HCT116 (cell line): ENCODE results near the gene RPL35A. TPM values are rescaled to one million over a fixed set of nuclear protein-coding genes. Genes with fewer than 3 reads are reported as not detected.
A peak's percentile ranks its signal among the peaks of the same experiment; 100 is the strongest.

Experiments
- ATAC-seq: fragments of 200-7000 bp; cut with Tn5 transposase; 2 replicates; pipeline ENCODE4 v1.9.1; 2020; ENCODE audit warnings: mild to moderate bottlenecking, moderate library complexity
- BruUV-seq: library from RNA; stranded (reverse); fragments of 400-500 nt; replicated peaks from 2 replicates; lab custom pipeline; 2021; lab: Mats Ljungman, UMichigan
- CTCF ChIA-PET: fragments of 300-600 bp; sonication (Branson Sonifier 250); formaldehyde crosslinking; loops from one replicate; lab custom pipeline; 2021; ENCODE audit warnings: antibody characterized with exemption; lab: Charles Lee
- POLR2A ChIA-PET: fragments of 300-600, 350-600 bp; sonication (Branson Sonifier 250); formaldehyde crosslinking; loops from one replicate; lab custom pipeline; 2021; ENCODE audit warnings: antibody characterized with exemption; lab: Charles Lee
- RAD21 ChIA-PET, 2 experiments: fragments of 300-600 bp; sonication (Branson Sonifier 250); formaldehyde crosslinking; loops; one replicate each; lab custom pipeline; 2023; ENCODE audit warnings: low total read pairs in 2 of 2; ENCODE audit not compliant: uncharacterized antibody in 2 of 2, unreplicated experiment in 2 of 2, low non-redundant PET in 1 of 2; lab: Charles Lee
- DNase-seq: peaks from one replicate; pipeline ENCODE4 v3.0.0-alpha.2; 2010; ENCODE audit warnings: low read depth, low spot score
- H2AFZ ChIP-seq: fragments of 200-600 bp; shearing (Covaris generic), sonication (generic); 2 replicates; pipeline ENCODE4 v1.6.1; 2017; ENCODE audit warnings: low read depth, mixed run types, mixed read lengths, antibody characterized with exemption, low read length; ENCODE audit not compliant: poor library complexity, severe bottlenecking
- H3K27ac ChIP-seq: 2 replicates; pipeline ENCODE4 v1.5.1; 2012; ENCODE audit warnings: low read depth, low read length
- H3K27me3 ChIP-seq: fragments of 200-600 bp; sonication (generic); 2 replicates; pipeline ENCODE4 v1.6.1; 2016; ENCODE audit warnings: mixed run types, low read length, mixed read lengths; ENCODE audit not compliant: insufficient read depth
- H3K36me3 ChIP-seq, 2 experiments: fragments of 200-500 bp in 1 of 2; fragments of 200-600 bp in 1 of 2; sonication (Bioruptor generic) in 1 of 2; sonication (generic) in 1 of 2; 2 replicates each; pipeline versions ENCODE4 v1.5.1 to v1.6.1; 2014 to 2016; ENCODE audit warnings: low read length in 2 of 2, inconsistent platforms in 1 of 2, mixed read lengths in 1 of 2, mixed run types in 1 of 2; ENCODE audit not compliant: insufficient read depth in 2 of 2, control insufficient read depth in 1 of 2
- H3K4me1 ChIP-seq, 2 experiments: fragments of 200-600 bp in 1 of 2; sonication (generic) in 1 of 2; 2 replicates each; pipeline versions ENCODE4 v1.5.1 to v1.6.1; 2012 to 2017; ENCODE audit warnings: low read length in 2 of 2, inconsistent platforms in 1 of 2, mild to moderate bottlenecking in 1 of 2, mixed read lengths in 1 of 2, mixed run types in 1 of 2, moderate library complexity in 1 of 2; ENCODE audit not compliant: insufficient read depth in 2 of 2, control insufficient read depth in 1 of 2
- H3K4me2 ChIP-seq: fragments of 200-600 bp; sonication (generic); 2 replicates; pipeline ENCODE4 v1.6.1; 2017; ENCODE audit warnings: mixed run types, low read length, mixed read lengths
- H3K4me3 ChIP-seq, 2 experiments: fragments of 200-600 bp in 1 of 2; sonication (generic) in 1 of 2; replicated peaks in 1 of 2; 2 replicates each; pipeline ENCODE4 v1.5.1; 2011 to 2016; ENCODE audit warnings: low read length in 2 of 2, control low read depth in 1 of 2, low read depth in 1 of 2, mild to moderate bottlenecking in 1 of 2, mixed read lengths in 1 of 2, mixed run types in 1 of 2
- H3K79me2 ChIP-seq: fragments of 200-600 bp; sonication (generic); 2 replicates; pipeline ENCODE4 v1.6.1; 2017; ENCODE audit warnings: mild to moderate bottlenecking, mixed run types, low read length, moderate library complexity, mixed read lengths; ENCODE audit not compliant: insufficient read depth
- H3K9ac ChIP-seq: fragments of 200-600 bp; sonication (generic); 2 replicates; pipeline ENCODE4 v1.6.1; 2016; ENCODE audit warnings: low read length, mixed read lengths
- H3K9me2 ChIP-seq: fragments of 200-600 bp; sonication (generic), shearing (Covaris generic); 2 replicates; pipeline ENCODE4 v1.6.1; 2017; ENCODE audit warnings: mixed run types, mild to moderate bottlenecking, moderate library complexity; ENCODE audit not compliant: insufficient read depth
- H3K9me3 ChIP-seq, 2 experiments: fragments of 200-500 bp in 1 of 2; fragments of 200-600 bp in 1 of 2; sonication (Bioruptor generic) in 1 of 2; sonication (generic) in 1 of 2; 2 replicates each; pipeline ENCODE4 v1.6.1; 2014 to 2017; ENCODE audit warnings: low read length in 2 of 2, mixed read lengths in 2 of 2, inconsistent platforms in 1 of 2, low read depth in 1 of 2, mild to moderate bottlenecking in 1 of 2, mixed run types in 1 of 2, moderate library complexity in 1 of 2; ENCODE audit not compliant: control insufficient read depth in 1 of 2, insufficient read depth in 1 of 2
- H4K20me1 ChIP-seq: fragments of 200-600 bp; sonication (generic), shearing (Covaris generic); 2 replicates; pipeline ENCODE4 v1.6.1; 2017; ENCODE audit warnings: mixed run types, mild to moderate bottlenecking, moderate library complexity; ENCODE audit not compliant: insufficient read depth
- CEBPB ChIP-seq: IDR thresholded peaks from 2 replicates; pipeline ENCODE4 v1.6.1; 2012; ENCODE audit warnings: low read depth
- EGR1 ChIP-seq: IDR thresholded peaks from 2 replicates; pipeline ENCODE4 v1.6.1; 2012; ENCODE audit warnings: low read depth
- ELF1 ChIP-seq: IDR thresholded peaks from 2 replicates; pipeline ENCODE4 v1.6.1; 2012; ENCODE audit warnings: low read depth, borderline replicate concordance
- EZH2 ChIP-seq: fragments of 200-600 bp; sonication (generic); IDR thresholded peaks from 2 replicates; pipeline ENCODE4 v1.6.1; 2017; ENCODE audit warnings: antibody characterized with exemption, mixed run types
- EZH2phosphoT487 ChIP-seq: fragments of 200-600 bp; IDR thresholded peaks from 2 replicates; pipeline ENCODE4 v1.6.1; 2018; ENCODE audit warnings: antibody characterized with exemption, borderline replicate concordance
- FOSL1 ChIP-seq: IDR thresholded peaks from 2 replicates; pipeline ENCODE4 v1.6.1; 2012; ENCODE audit warnings: low read depth
- JUND ChIP-seq: IDR thresholded peaks from 2 replicates; pipeline ENCODE4 v1.6.1; 2012
- RAD21 ChIP-seq: IDR thresholded peaks from 2 replicates; pipeline ENCODE4 v1.6.1; 2012; ENCODE audit warnings: low read depth, mild to moderate bottlenecking
- SIN3A ChIP-seq: IDR thresholded peaks from 2 replicates; pipeline ENCODE4 v1.6.1; 2012; ENCODE audit warnings: low read depth
- SP1 ChIP-seq: IDR thresholded peaks from 2 replicates; pipeline ENCODE4 v1.6.1; 2012; ENCODE audit warnings: low read depth
- SRF ChIP-seq: IDR thresholded peaks from 2 replicates; pipeline ENCODE4 v1.6.1; 2012; ENCODE audit warnings: low read depth
- TCF7L2 ChIP-seq: IDR thresholded peaks from 2 replicates; pipeline ENCODE4 v1.7.0; 2011; ENCODE audit warnings: borderline replicate concordance, inconsistent platforms; ENCODE audit not compliant: insufficient read depth, insufficient read length; ENCODE audit errors: extremely low read depth
- YY1 ChIP-seq: IDR thresholded peaks from 2 replicates; pipeline ENCODE4 v1.6.1; 2011; ENCODE audit warnings: low read length, low read depth, moderate library complexity, mild to moderate bottlenecking; ENCODE audit not compliant: insufficient replicate concordance; ENCODE audit errors: extremely low read depth
- ZFX ChIP-seq: fragments of 450-650 bp; IDR thresholded peaks from 2 replicates; pipeline ENCODE4 v1.6.1; 2017
- intact Hi-C: fragments of 100-400 bp; cut with micrococcal nuclease; formaldehyde crosslinking; loops from 2 replicates; pipeline ENCODE4 v1.10.0; 2022
- total RNA-seq: library from RNA; stranded (reverse); gene quantifications from one replicate; pipeline ENCODE4 v1.2.1, GENCODE V29; 2021; ENCODE audit not compliant: unreplicated experiment
- TF ChIP-seq, protein P1 (sequence below), 3 experiments: fragments of 200-600 bp in 1 of 3; sonication (generic) in 1 of 3; IDR thresholded peaks in 2 of 3; conservative IDR thresholded peaks in 1 of 3; 2 replicates each; pipeline ENCODE4 v1.5.1; 2012 to 2017; ENCODE audit warnings: low read depth in 2 of 3, low read length in 2 of 3, antibody characterized with exemption in 1 of 3, borderline replicate concordance in 1 of 3, control low read depth in 1 of 3, mild to moderate bottlenecking in 1 of 3, mixed read lengths in 1 of 3, mixed run types in 1 of 3, moderate library complexity in 1 of 3; ENCODE audit not compliant: insufficient read depth in 1 of 3
- TF ChIP-seq, protein P2 (sequence below): IDR thresholded peaks from 2 replicates; pipeline ENCODE4 v1.6.1; 2011; ENCODE audit warnings: mild to moderate bottlenecking, low read length, moderate library complexity; ENCODE audit not compliant: insufficient replicate concordance; ENCODE audit errors: extremely low read depth
- TF ChIP-seq, protein P3 (sequence below): IDR thresholded peaks from 2 replicates; pipeline ENCODE4 v1.6.1; 2012
- TF ChIP-seq, protein P4 (sequence below): IDR thresholded peaks from 2 replicates; pipeline ENCODE4 v1.6.1; 2012
- TF ChIP-seq, protein P5 (sequence below): IDR thresholded peaks from 2 replicates; pipeline ENCODE4 v1.6.1; 2012; ENCODE audit warnings: low read depth

The RPL35A gene
- total RNA-seq, 1 experiment from 2014 or later = 1,465 TPM

DNA sequence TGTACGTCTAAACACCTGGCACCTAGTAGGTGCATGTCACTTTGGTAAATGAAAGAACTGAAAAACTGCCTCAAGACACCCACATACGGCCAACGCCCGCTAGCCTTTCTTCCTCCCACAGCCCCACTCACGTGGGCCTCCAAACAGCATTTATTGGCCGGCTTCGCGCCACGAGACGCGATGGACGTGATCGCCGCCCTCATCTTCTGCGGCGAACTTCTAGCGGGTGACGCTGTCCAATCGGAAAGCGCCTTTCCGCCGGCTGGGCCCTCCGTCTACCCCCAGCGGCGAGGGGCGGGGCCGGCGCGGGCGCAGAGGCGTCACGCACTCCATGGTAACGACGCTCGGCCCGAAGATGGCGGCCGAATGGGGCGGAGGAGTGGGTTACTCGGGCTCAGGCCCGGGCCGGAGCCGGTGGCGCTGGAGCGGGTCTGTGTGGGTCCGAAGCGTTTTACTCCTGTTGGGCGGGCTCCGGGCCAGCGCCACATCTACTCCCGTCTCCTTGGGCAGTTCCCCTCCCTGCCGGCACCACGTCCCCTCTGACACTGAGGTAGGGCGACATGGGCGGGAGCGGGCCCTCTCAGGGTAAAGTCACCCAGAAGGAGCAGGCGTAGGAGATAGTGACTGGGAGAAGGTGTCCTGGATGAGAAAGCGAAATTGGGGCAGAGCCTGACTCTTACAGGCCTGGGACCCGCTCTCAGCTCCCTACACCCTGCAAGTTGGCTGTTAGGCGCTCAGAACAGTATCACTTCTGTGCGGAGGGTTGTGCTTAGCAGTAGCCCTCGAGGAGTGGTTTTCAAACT lies 10.1 kb downstream of the RPL35A start, which contains the start of gene LMLN:
Gene LMLN, plus strand, starts transcription at position 327 of the 803 bp plus-strand sequence. Its CDS starts 29 bp downstream, at position 356.
- intact Hi-C loops = loop anchor here (10.0 kb wide), 1 partner anchor 125 kb away; no protein-coding TSS in a partner anchor
- Histone ChIP-seq H3K4me2 (peak within 1 kb of the TSS; percentile 94), H3K27ac (peak within 1 kb of the TSS; percentile 46), H3K27me3 (no peaks in the 10 kb centered on the region), H3K4me1 (peaks cover 13 to 31% of the 10 kb centered on the region in 2 experiments), H3K9me2 (no peaks in the 10 kb centered on the region), H3K4me3 (peak within 1 kb of the TSS; percentile 78 to 83), H3K79me2 (peaks cover 6% of the 10 kb centered on the region; the same call in 1 of the 2 replicates), H3K9me3 (no peaks in the 10 kb centered on the region), H4K20me1 (peaks cover 12% of the 10 kb centered on the region; the same call in 1 of the 2 replicates), H2AFZ (no peak within 1 kb of the TSS), H3K9ac (peak within 1 kb of the TSS; percentile 72), H3K36me3 (peaks cover 12% of the 10 kb centered on the region in 2 experiments; a peak in 3 of 4 replicates)
- peak; percentile 90 for ATAC-seq
- RAD21 ChIA-PET = no interaction called here
- DNase-seq = peak; percentile 92
- no TSS peak for BruUV-seq
- POLR2A ChIA-PET = no interaction called here
- CTCF ChIA-PET = no interaction called here
- TF ChIP-seq EZH2 = no peak
- peak; percentile 94 for TF ChIP-seq TCF7L2
- TF ChIP-seq, protein P1, sequence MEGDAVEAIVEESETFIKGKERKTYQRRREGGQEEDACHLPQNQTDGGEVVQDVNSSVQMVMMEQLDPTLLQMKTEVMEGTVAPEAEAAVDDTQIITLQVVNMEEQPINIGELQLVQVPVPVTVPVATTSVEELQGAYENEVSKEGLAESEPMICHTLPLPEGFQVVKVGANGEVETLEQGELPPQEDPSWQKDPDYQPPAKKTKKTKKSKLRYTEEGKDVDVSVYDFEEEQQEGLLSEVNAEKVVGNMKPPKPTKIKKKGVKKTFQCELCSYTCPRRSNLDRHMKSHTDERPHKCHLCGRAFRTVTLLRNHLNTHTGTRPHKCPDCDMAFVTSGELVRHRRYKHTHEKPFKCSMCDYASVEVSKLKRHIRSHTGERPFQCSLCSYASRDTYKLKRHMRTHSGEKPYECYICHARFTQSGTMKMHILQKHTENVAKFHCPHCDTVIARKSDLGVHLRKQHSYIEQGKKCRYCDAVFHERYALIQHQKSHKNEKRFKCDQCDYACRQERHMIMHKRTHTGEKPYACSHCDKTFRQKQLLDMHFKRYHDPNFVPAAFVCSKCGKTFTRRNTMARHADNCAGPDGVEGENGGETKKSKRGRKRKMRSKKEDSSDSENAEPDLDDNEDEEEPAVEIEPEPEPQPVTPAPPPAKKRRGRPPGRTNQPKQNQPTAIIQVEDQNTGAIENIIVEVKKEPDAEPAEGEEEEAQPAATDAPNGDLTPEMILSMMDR (IDR thresholded peaks at IDR 0.05 in 2 of 3, conservative IDR thresholded peaks at IDR 0.05 in 1 of 3; ENCODE audit: borderline replicate concordance in 1 of 3, insufficient read depth in 1 of 3, low read depth in 2 of 3, low read length in 2 of 3) = no peak
- TF ChIP-seq CEBPB = no peak
- no peak for TF ChIP-seq SRF
- no peak for TF ChIP-seq ELF1
- no peak for TF ChIP-seq JUND
- no peak for TF ChIP-seq FOSL1
- peak; percentile 82 for TF ChIP-seq ZFX
- TF ChIP-seq EGR1 = peak; percentile 73
- TF ChIP-seq, protein P2, sequence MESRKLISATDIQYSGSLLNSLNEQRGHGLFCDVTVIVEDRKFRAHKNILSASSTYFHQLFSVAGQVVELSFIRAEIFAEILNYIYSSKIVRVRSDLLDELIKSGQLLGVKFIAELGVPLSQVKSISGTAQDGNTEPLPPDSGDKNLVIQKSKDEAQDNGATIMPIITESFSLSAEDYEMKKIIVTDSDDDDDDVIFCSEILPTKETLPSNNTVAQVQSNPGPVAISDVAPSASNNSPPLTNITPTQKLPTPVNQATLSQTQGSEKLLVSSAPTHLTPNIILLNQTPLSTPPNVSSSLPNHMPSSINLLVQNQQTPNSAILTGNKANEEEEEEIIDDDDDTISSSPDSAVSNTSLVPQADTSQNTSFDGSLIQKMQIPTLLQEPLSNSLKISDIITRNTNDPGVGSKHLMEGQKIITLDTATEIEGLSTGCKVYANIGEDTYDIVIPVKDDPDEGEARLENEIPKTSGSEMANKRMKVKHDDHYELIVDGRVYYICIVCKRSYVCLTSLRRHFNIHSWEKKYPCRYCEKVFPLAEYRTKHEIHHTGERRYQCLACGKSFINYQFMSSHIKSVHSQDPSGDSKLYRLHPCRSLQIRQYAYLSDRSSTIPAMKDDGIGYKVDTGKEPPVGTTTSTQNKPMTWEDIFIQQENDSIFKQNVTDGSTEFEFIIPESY = no peak
- TF ChIP-seq SIN3A = peak; percentile 93
- no peak for TF ChIP-seq EZH2phosphoT487
- TF ChIP-seq, protein P3, sequence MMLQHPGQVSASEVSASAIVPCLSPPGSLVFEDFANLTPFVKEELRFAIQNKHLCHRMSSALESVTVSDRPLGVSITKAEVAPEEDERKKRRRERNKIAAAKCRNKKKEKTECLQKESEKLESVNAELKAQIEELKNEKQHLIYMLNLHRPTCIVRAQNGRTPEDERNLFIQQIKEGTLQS = no peak
- TF ChIP-seq, protein P4, sequence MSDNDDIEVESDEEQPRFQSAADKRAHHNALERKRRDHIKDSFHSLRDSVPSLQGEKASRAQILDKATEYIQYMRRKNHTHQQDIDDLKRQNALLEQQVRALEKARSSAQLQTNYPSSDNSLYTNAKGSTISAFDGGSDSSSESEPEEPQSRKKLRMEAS = peak; percentile 96
- TF ChIP-seq, protein P5, sequence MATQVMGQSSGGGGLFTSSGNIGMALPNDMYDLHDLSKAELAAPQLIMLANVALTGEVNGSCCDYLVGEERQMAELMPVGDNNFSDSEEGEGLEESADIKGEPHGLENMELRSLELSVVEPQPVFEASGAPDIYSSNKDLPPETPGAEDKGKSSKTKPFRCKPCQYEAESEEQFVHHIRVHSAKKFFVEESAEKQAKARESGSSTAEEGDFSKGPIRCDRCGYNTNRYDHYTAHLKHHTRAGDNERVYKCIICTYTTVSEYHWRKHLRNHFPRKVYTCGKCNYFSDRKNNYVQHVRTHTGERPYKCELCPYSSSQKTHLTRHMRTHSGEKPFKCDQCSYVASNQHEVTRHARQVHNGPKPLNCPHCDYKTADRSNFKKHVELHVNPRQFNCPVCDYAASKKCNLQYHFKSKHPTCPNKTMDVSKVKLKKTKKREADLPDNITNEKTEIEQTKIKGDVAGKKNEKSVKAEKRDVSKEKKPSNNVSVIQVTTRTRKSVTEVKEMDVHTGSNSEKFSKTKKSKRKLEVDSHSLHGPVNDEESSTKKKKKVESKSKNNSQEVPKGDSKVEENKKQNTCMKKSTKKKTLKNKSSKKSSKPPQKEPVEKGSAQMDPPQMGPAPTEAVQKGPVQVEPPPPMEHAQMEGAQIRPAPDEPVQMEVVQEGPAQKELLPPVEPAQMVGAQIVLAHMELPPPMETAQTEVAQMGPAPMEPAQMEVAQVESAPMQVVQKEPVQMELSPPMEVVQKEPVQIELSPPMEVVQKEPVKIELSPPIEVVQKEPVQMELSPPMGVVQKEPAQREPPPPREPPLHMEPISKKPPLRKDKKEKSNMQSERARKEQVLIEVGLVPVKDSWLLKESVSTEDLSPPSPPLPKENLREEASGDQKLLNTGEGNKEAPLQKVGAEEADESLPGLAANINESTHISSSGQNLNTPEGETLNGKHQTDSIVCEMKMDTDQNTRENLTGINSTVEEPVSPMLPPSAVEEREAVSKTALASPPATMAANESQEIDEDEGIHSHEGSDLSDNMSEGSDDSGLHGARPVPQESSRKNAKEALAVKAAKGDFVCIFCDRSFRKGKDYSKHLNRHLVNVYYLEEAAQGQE = no peak
- peak; percentile 94 for TF ChIP-seq YY1
- TF ChIP-seq RAD21 = no peak
- TF ChIP-seq SP1 = peak; percentile 89
